Transverse colon (tissue), 4 donors: ENCODE data around the gene FXYD6. TPM values are rescaled to one million over a fixed set of nuclear protein-coding genes. Genes with fewer than 3 reads are reported as not detected.

Source experiments
- DNase-seq: peaks from one replicate; pipeline ENCODE4 v3.0.0-alpha.2; 2019
- H3K27ac ChIP-seq, 4 donors: fragments of 200-600 bp; sonication (generic); 2 replicates each; pipeline ENCODE4 v1.5.1; 2016 to 2018; ENCODE audit warnings: inconsistent platforms in 4 of 4
- H3K27me3 ChIP-seq: fragments of 200-600 bp; sonication (generic); 2 replicates; pipeline ENCODE4 v1.5.1; 2017; ENCODE audit warnings: inconsistent platforms
- H3K36me3 ChIP-seq, 4 donors: fragments of 200-600 bp; sonication (generic); 2 replicates each; pipeline ENCODE4 v1.5.1; 2017 to 2019; ENCODE audit warnings: inconsistent platforms in 4 of 4
- H3K4me1 ChIP-seq, 4 donors: fragments of 200-600 bp; sonication (generic); 2 replicates each; pipeline ENCODE4 v1.5.1; 2017 to 2020; ENCODE audit warnings: inconsistent platforms in 4 of 4
- H3K4me3 ChIP-seq, 4 donors: fragments of 200-600 bp; sonication (generic); 1 replicate in 1 of 4; 2 replicates in 3 of 4; pipeline versions ENCODE4 v1.5.1 to v1.6.1; 2017 to 2019; ENCODE audit warnings: inconsistent platforms in 4 of 4
- H3K9me3 ChIP-seq, 2 donors: fragments of 200-600 bp; sonication (generic); 2 replicates each; pipeline ENCODE4 v1.5.1; 2017 to 2019; ENCODE audit warnings: inconsistent platforms in 2 of 2
- EP300 ChIP-seq: sonication (generic); formaldehyde crosslinking; IDR thresholded peaks from one replicate; pipeline ENCODE4 v1.6.1; 2017; ENCODE audit warnings: antibody characterized with exemption, low read depth
- POLR2A ChIP-seq: fragments of 450-650 bp; IDR thresholded peaks from one replicate; pipeline ENCODE4 v1.6.1; 2016; ENCODE audit warnings: antibody characterized with exemption, mild to moderate bottlenecking, moderate library complexity
- POLR2AphosphoS5 ChIP-seq, 3 donors: sonication (generic); formaldehyde crosslinking; IDR thresholded peaks; one replicate each; pipeline ENCODE4 v1.6.1; 2016; ENCODE audit warnings: antibody characterized with exemption in 3 of 3
- WGBS, 2 donors: methylation state at CpG; one replicate each; pipeline ENCODE4 v1.1.5; 2018; ENCODE audit warnings: low coverage in 1 of 2; 5-methylcytosine and 5-hydroxymethylcytosine counted together
- in situ Hi-C, 4 donors: fragments of 200-750 bp; cut with MboI; loops; one replicate each; pipeline versions ENCODE4 v1.15.0 to v1.15.1; 2017; ENCODE audit warnings: low sequenced_read_pairs in 3 of 4, low pct_ligation_motif_present in 1 of 4, low pct_unique_long_range_greater_than_20kb in 1 of 4
- intact Hi-C: fragments of 100-400 bp; cut with DNase I; formaldehyde crosslinking; loops from one replicate; pipeline ENCODE4 v1.15.1; 2023; ENCODE audit warnings: low total_unique reads
- total RNA-seq, 4 donors: library from RNA; depleted of rRNA; stranded (reverse); fragments of >200 nt; gene quantifications; one replicate each; pipeline ENCODE4 v1.1.0, GENCODE V29; 2016
- TF ChIP-seq, protein P1 (sequence below), 5 experiments: fragments of 200-600 bp in 3 of 5; fragments of 450-650 bp in 2 of 5; sonication (generic) in 3 of 5; IDR thresholded peaks; 1 replicate in 2 of 5; 2 replicates in 3 of 5; pipeline ENCODE4 v1.5.1; 2016 to 2017; ENCODE audit warnings: antibody characterized with exemption in 5 of 5, inconsistent platforms in 3 of 5, mild to moderate bottlenecking in 2 of 5, moderate library complexity in 1 of 5

Gene FXYD6
- total RNA-seq, 4 donors from 2014 or later = 29.2 to 62.5 (median 46.0) TPM

DNA sequence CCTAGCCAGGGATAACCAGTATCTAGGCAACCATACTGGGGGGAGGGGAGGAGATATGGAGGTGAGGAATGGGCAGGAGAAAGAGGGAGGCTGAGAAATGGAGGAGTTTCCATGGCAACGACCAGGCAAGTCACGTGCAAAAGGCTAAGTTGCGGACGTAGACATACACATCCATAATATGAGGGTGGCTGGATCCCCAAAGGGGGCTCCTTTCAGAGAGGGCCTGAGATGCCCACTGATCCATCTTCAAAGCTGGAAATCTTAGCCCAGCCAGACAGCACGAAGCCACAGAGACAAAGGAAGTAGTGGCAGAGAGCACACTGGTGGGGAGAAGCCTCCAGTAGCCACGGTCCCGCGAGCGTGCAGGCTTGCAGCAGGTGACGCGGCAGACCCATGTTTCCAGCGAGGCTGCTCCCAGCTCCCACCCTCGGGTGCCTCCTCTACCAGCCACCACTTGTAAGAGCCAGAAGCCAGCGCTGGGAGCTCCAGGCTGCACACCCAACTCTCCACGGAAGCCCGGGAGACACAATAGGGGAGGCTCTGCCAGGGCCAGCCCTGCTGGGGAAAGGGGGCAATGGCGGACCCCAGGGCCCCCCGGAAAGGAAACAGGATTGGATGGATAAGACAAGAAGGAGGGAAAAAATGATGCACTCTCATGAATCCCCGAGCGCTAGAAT is 938 bp downstream of the FXYD6 start:
- Histone ChIP-seq H3K36me3 (no peaks in the 10 kb centered on the region), H3K27ac (peak overlapping the region; percentile 76 to 90 (median 83)), H3K9me3 (no peaks in the 10 kb centered on the region), H3K4me3 (peak overlapping the region; percentile 51 to 70 (median 58)), H3K4me1 (peaks cover 0 to 52% (median 39%) of the 10 kb centered on the region in 4 donors), H3K27me3 (peaks cover 57% of the 10 kb centered on the region)
- no peak for DNase-seq
- 6 to 7% methylated on average over 2 to 20 of the region's 20 CpGs for WGBS, 2 donors
- in situ Hi-C loops = no loop called here
- TF ChIP-seq POLR2A (no peak), POLR2AphosphoS5 (IDR thresholded peaks at IDR 0.05) (no peak), EP300 (no peak)
- TF ChIP-seq, protein P1, sequence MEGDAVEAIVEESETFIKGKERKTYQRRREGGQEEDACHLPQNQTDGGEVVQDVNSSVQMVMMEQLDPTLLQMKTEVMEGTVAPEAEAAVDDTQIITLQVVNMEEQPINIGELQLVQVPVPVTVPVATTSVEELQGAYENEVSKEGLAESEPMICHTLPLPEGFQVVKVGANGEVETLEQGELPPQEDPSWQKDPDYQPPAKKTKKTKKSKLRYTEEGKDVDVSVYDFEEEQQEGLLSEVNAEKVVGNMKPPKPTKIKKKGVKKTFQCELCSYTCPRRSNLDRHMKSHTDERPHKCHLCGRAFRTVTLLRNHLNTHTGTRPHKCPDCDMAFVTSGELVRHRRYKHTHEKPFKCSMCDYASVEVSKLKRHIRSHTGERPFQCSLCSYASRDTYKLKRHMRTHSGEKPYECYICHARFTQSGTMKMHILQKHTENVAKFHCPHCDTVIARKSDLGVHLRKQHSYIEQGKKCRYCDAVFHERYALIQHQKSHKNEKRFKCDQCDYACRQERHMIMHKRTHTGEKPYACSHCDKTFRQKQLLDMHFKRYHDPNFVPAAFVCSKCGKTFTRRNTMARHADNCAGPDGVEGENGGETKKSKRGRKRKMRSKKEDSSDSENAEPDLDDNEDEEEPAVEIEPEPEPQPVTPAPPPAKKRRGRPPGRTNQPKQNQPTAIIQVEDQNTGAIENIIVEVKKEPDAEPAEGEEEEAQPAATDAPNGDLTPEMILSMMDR (IDR thresholded peaks at IDR 0.05) = no peak
- intact Hi-C loops = no loop called here

DNA sequence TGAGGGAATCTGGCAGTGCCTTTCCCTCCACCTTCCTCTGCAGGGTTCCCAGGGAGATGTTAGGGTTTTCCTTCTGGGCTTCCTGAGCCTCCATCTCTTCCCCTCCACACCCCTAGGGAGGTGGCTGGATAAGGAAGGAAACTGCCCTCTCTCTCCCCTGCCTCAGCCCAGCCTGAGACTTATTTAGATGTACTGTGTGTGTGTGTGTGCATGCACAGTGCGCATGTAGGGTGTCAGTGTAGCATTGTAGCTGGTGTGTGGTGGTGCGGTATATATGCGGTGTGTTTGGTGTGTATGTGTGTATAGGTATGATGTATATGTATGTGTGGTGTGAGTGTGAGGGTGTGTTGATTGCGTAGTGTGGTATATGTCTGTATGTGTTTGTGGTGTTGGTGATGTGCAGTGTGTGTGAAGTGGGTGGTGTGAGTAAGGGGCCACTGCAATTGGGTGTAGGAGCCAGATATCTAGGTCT is 1.5 kb downstream of the FXYD6 start:
- Histone ChIP-seq H3K4me3 (peak overlapping the region in 2 of 4 donors; percentile 52 to 63), H3K27ac (peak overlapping the region; percentile 76 to 90 (median 83)), H3K36me3 (no peaks in the 10 kb centered on the region), H3K27me3 (peaks cover 57% of the 10 kb centered on the region), H3K4me1 (peaks cover 0 to 58% (median 44%) of the 10 kb centered on the region in 4 donors), H3K9me3 (no peaks in the 10 kb centered on the region)
- 80% methylated on average over 4 of the region's 4 CpGs; no CpG with 5 or more reads in 1 of the 2 donors for WGBS, 2 donors
- in situ Hi-C loops = no loop called here
- intact Hi-C loops = no loop called here
- TF ChIP-seq EP300 (no peak), POLR2A (no peak), POLR2AphosphoS5 (IDR thresholded peaks at IDR 0.05) (no peak)
- TF ChIP-seq, protein P1 (IDR thresholded peaks at IDR 0.05) = no peak
- no peak for DNase-seq

DNA sequence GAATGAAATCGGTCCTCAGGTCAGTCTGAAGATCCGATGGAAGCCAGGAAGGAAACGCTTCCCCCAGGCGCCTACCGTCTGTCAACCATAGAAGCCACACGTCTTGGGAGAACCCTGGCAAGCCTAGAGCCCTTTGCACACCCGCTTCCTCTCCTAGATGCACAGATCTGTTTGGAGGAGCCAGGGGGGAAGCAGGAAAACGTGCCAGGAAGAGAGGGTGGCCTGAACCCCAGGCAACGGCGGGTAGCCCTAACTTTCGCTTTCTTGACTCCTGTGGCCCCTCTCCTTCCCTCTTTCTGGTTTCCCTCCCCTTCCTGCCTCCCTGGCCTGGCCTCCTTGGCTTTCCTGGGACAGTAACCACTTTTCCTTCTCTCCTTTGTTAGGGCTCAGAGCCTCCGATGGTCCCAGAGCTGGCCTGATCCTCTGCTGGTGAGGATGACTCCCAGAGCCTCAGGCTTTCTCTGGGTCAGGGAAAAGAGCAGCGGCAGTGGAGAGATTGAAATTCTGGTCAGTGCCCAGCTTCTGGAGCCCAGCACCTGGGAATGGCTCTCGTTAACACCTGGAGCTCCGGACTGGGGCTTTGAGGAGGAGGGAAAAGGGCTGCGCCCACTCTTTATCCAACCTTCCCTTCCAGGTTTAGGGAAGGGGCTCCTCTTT is 2.1 kb downstream of the FXYD6 start:
- DNase-seq = no peak
- H3K27me3 ChIP-seq = peaks cover 57% of the 10 kb centered on the region

DNA sequence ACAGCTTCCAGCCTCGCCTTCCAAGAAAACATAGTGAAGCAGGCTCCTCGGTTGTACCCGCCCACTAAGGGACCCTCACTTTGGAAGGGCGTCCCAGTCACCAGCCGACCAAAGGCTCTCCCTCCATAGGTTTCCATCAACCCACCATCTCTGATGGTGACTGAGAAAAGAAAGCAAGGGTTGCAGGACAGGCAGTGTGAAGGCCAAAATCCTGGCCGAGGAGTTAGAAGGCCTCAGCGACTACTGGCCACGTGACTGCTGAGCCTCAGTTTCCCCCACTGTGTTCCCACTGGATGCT is 2.7 kb downstream of the FXYD6 start:
- H3K27me3 ChIP-seq = peaks cover 51% of the 10 kb centered on the region
- H3K4me1 ChIP-seq = peaks cover 7 to 70% (median 45%) of the 10 kb centered on the region in 4 donors
- intact Hi-C loops = no loop called here
- WGBS, 2 donors = 69% methylated on average over 8 of the region's 8 CpGs; no CpG with 5 or more reads in 1 of the 2 donors
- TF ChIP-seq, protein P1 (IDR thresholded peaks at IDR 0.05) = no peak
- TF ChIP-seq EP300 = no peak
- no peak for TF ChIP-seq POLR2AphosphoS5 (IDR thresholded peaks at IDR 0.05)
- no peak for TF ChIP-seq POLR2A
- H3K4me3 ChIP-seq = no peak overlapping the region
- peak overlapping the region; percentile 76 to 90 (median 83) for H3K27ac ChIP-seq
- no peaks in the 10 kb centered on the region for H3K36me3 ChIP-seq
- no peaks in the 10 kb centered on the region for H3K9me3 ChIP-seq
- no peak for DNase-seq
- in situ Hi-C loops = no loop called here

More for the DNA sequence above, 2.1 kb downstream of the FXYD6 start:
- peaks cover 2 to 64% (median 45%) of the 10 kb centered on the region in 4 donors for H3K4me1 ChIP-seq
- H3K27ac ChIP-seq = peak overlapping the region; percentile 76 to 90 (median 83)
- intact Hi-C loops = no loop called here
- H3K9me3 ChIP-seq = no peaks in the 10 kb centered on the region
- peak overlapping the region in 2 of 4 donors; percentile 5 to 63 for H3K4me3 ChIP-seq
- no peaks in the 10 kb centered on the region for H3K36me3 ChIP-seq
- WGBS, 2 donors = 47% methylated on average over 16 of the region's 16 CpGs; no CpG with 5 or more reads in 1 of the 2 donors
- in situ Hi-C loops = no loop called here
- TF ChIP-seq POLR2AphosphoS5 (IDR thresholded peaks at IDR 0.05) (no peak), EP300 (no peak), POLR2A (no peak)
- TF ChIP-seq, protein P1 (IDR thresholded peaks at IDR 0.05) = no peak
